Suprapubic skin (tissue), 4 donors: ENCODE data around the gene SVOP. TPM values are rescaled to one million over a fixed set of nuclear protein-coding genes. Genes with fewer than 3 reads are reported as not detected.

Experiments
- DNase-seq, 2 donors: peaks; one replicate each; pipeline ENCODE4 v3.0.0-alpha.2; 2019; ENCODE audit warnings: low spot score in 2 of 2
- H3K27ac ChIP-seq: fragments of 200-600 bp; sonication (generic); one replicate; pipeline ENCODE4 v1.5.1; 2019
- H3K27me3 ChIP-seq: fragments of 200-600 bp; sonication (generic); one replicate; pipeline ENCODE4 v1.5.1; 2019
- H3K36me3 ChIP-seq: fragments of 200-600 bp; sonication (generic); one replicate; pipeline ENCODE4 v1.5.1; 2019
- H3K4me1 ChIP-seq: fragments of 200-600 bp; sonication (generic); one replicate; pipeline ENCODE4 v1.5.1; 2019
- H3K4me3 ChIP-seq: fragments of 200-600 bp; sonication (generic); one replicate; pipeline ENCODE4 v1.5.1; 2019; ENCODE audit warnings: mild to moderate bottlenecking
- H3K9me3 ChIP-seq: fragments of 200-600 bp; sonication (generic); one replicate; pipeline ENCODE4 v1.5.1; 2019
- CTCF ChIP-seq, 2 donors: fragments of 200-600 bp in 1 of 2; fragments of 450-650 bp in 1 of 2; sonication (generic) in 1 of 2; IDR thresholded peaks; one replicate each; pipeline ENCODE4 v1.5.1; 2016 to 2019; ENCODE audit warnings: antibody characterized with exemption in 2 of 2, mild to moderate bottlenecking in 1 of 2, moderate library complexity in 1 of 2
- EP300 ChIP-seq: sonication (generic); formaldehyde crosslinking; IDR thresholded peaks from one replicate; pipeline ENCODE4 v1.6.1; 2017; ENCODE audit warnings: antibody characterized with exemption
- POLR2A ChIP-seq, 2 donors: fragments of 450-650 bp; IDR thresholded peaks; one replicate each; pipeline ENCODE4 v1.6.1; 2017; ENCODE audit warnings: antibody characterized with exemption in 2 of 2, mild to moderate bottlenecking in 2 of 2, moderate library complexity in 2 of 2
- POLR2AphosphoS5 ChIP-seq, 3 donors: sonication (generic); formaldehyde crosslinking; IDR thresholded peaks; one replicate each; pipeline ENCODE4 v1.6.1; 2017; ENCODE audit warnings: antibody characterized with exemption in 3 of 3
- WGBS: methylation state at CpG from one replicate; pipeline ENCODE4 v1.1.5; 2018; 5-methylcytosine and 5-hydroxymethylcytosine counted together
- total RNA-seq, 4 donors: library from RNA; depleted of rRNA; stranded (reverse); fragments of >200 nt; gene quantifications; one replicate each; pipeline ENCODE4 v1.1.0, GENCODE V29; 2016

SVOP gene
- total RNA-seq, 4 donors from 2014 or later = not detected

- Histone ChIP-seq H3K4me1 (peaks cover 3% of the 10 kb centered on the region), H3K27me3 (peaks cover 4% of the 10 kb centered on the region), H3K4me3 (no peak overlapping the region), H3K27ac (no peak overlapping the region), H3K9me3 (no peaks in the 10 kb centered on the region), H3K36me3 (no peaks in the 10 kb centered on the region)
- DNase-seq = no peak
- 59% methylated on average over 9 of the region's 9 CpGs for WGBS
- TF ChIP-seq POLR2AphosphoS5 (IDR thresholded peaks at IDR 0.05) = no peak
- no peak for TF ChIP-seq POLR2A (IDR thresholded peaks at IDR 0.05)
- no peak for TF ChIP-seq CTCF (IDR thresholded peaks at IDR 0.05)
- TF ChIP-seq EP300 = no peak
Observed at GRCh38 chr12:108980831-108981618, 39.8 kb downstream of the SVOP start.

DNA sequence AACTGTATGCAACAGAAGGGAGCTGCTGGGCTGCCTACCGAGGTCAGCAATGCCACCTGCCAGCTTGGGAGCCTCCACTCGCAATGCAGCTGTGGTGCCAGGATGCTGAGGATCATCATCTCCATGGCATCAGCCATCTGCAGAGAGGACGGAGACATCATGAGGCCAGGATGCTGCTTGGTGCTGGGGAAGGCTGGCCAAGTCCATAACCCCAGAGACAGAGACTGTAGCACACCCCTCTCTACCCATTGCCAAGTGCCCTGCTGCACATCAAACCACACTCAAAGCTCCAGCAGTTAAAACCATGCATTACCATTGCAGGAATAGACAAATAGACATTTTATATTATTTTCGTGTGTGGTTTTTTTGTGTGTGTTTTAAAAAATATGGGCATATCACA lies 43.5 kb downstream of the SVOP start:
- H3K4me1 ChIP-seq = no peaks in the 10 kb centered on the region
- no peaks in the 10 kb centered on the region for H3K9me3 ChIP-seq
- TF ChIP-seq CTCF (IDR thresholded peaks at IDR 0.05) = no peak
- no peak for TF ChIP-seq EP300
- TF ChIP-seq POLR2AphosphoS5 (IDR thresholded peaks at IDR 0.05) = no peak
- TF ChIP-seq POLR2A (IDR thresholded peaks at IDR 0.05) = no peak
- no peaks in the 10 kb centered on the region for H3K36me3 ChIP-seq
- no peak overlapping the region for H3K27ac ChIP-seq
- DNase-seq = no peak
- H3K4me3 ChIP-seq = no peak overlapping the region
- WGBS = 67% methylated on average over 4 of the region's 4 CpGs
- peaks cover 7% of the 10 kb centered on the region for H3K27me3 ChIP-seq

DNA sequence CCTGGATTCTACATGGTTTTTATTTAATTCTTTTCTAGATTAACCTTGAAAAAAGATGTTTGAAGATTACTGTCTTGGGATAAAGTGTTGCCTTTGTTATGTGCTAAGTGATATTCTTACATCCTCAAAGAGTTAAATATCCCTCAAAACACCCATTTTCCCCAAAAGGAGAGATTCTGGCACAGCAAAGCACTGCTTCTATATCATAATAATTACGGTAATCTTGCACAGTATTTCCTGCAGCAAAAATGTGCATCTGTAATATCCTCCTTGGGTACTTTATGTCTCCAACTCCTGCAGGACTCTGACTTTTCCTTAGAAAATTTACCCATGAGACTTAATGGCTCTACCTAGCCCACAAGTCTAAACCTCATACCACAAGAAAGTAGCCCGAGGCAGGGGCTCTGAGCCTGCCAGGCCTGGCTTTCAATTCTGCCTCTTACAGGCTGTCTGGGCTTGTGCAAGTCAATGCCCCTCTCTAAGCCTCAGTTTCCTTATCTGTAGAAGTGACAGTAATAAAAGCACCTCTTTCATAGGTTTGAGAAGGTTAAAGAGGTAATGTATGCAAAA lies 45.8 kb downstream of the SVOP start:
- H3K27ac ChIP-seq = no peak overlapping the region
- TF ChIP-seq EP300 (no peak), POLR2A (IDR thresholded peaks at IDR 0.05) (no peak), CTCF (IDR thresholded peaks at IDR 0.05) (no peak), POLR2AphosphoS5 (IDR thresholded peaks at IDR 0.05) (no peak)
- H3K4me1 ChIP-seq = no peaks in the 10 kb centered on the region
- WGBS = 37% methylated on average over 2 of the region's 2 CpGs
- H3K36me3 ChIP-seq = no peaks in the 10 kb centered on the region
- no peaks in the 10 kb centered on the region for H3K9me3 ChIP-seq
- DNase-seq = no peak
- H3K27me3 ChIP-seq = peaks cover 7% of the 10 kb centered on the region
- no peak overlapping the region for H3K4me3 ChIP-seq

GRCh38 chr12:108973629-108974152 lies 47.2 kb downstream of the SVOP start:
- Histone ChIP-seq H3K9me3 (no peaks in the 10 kb centered on the region), H3K4me1 (no peaks in the 10 kb centered on the region), H3K27ac (no peak overlapping the region), H3K4me3 (no peak overlapping the region), H3K27me3 (peaks cover 7% of the 10 kb centered on the region), H3K36me3 (no peaks in the 10 kb centered on the region)
- DNase-seq = no peak
- 58% methylated on average over 4 of the region's 4 CpGs for WGBS
- no peak for TF ChIP-seq POLR2AphosphoS5 (IDR thresholded peaks at IDR 0.05)

DNA sequence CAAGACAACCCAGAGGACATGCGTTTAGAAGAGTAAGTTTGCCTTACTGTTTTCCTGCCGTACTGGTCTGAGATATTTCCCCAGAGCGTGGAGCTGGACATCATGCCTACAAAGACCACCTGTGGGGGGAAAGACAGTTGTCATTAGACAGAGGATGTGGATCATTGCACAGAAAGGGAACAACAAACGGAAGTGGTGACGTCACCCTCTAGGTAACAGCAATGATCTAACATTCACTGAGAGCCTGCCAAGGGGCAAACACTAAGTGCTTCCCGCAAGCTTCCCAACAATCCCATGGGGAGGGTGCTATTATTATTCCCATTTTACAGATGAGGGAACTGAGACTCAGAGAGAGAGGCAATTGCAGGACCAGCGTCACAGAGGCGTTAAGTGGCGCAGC lies 48.5 kb downstream of the SVOP start:
- Histone ChIP-seq H3K27me3 (peaks cover 3% of the 10 kb centered on the region), H3K27ac (no peak overlapping the region), H3K9me3 (no peaks in the 10 kb centered on the region), H3K36me3 (no peaks in the 10 kb centered on the region), H3K4me1 (no peaks in the 10 kb centered on the region), H3K4me3 (no peak overlapping the region)
- TF ChIP-seq POLR2AphosphoS5 (IDR thresholded peaks at IDR 0.05) = no peak
- TF ChIP-seq POLR2A (IDR thresholded peaks at IDR 0.05) = no peak
- TF ChIP-seq CTCF (IDR thresholded peaks at IDR 0.05) = no peak
- no peak for TF ChIP-seq EP300
- WGBS = 74% methylated on average over 9 of the region's 9 CpGs
- DNase-seq = no peak
